Stimulated activated CD8-positive, alpha-beta memory T cell treated with anti-CD3 and anti-CD28 coated beads, Interleukin-15, amount 100 ng/mL, for 4 hours (primary cell): ENCODE data around the gene SACS.
"Not testable (repeated sequence)": the region's sequence is repeated elsewhere in the genome, so short reads cannot be mapped to it uniquely, and the experiment has no call there.

Source experiments
- DNase-seq, 2 donors: peaks; one replicate each; pipeline ENCODE4 v3.0.0-alpha.2; 2020; ENCODE audit warnings: low read depth in 2 of 2

The SACS gene

GRCh38 chr13:23455401-23456185, 22.1 kb upstream of the SACS start:
- no peak for DNase-seq

DNA sequence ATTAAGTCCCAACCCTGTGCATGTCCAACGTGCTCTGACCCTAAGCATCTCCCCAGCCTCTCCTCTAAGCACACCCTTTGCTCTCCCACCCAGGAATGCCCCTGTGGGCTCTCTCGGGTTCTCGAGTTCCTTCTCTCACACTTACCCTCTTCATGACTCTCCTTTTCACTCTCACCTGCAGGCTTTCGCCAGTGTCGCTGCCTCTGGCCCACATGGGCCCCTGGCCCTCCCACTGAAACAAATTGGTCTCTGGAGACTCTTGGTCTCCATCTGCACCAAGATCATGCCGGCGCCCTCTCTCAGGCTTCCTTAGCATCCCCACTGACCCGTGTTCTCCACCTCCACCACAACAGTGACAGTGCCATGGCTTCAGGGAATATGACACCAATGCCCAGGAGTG, 19.6 kb upstream of the SACS start:
- DNase-seq: no peak

DNA sequence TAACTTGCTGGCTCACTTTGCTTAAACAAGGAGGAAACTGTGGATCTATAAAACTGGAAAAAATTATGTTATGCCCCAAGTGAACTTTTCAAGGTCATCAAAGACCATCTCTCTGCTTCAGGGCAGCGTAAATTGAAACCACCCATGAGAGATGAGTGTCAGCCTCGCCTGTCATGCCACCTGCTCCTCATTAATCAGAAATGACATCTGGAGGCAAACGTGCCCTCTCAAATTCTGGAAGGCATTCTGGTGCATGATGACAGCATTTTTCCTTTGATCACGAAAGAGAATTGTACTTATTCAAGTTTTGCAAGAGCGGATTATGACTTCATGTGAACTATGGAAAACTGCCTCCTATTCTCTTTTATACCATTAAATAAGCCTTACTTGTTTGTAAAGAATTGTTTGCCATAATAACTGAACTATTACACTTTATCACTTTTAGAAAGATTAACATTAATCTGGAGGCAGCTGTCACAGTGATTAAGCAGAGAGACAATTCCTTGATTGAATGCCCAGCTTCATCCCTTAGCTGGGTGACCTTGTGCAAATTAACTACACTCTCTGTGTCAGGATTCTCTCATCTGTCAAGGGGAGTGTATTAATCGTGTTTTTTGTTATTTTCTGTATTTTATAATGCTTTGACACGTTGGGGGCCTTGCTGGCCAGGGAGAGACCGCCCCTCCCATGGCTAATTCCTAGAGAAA, 17.0 kb upstream of the SACS start:
- no peak for DNase-seq

DNA sequence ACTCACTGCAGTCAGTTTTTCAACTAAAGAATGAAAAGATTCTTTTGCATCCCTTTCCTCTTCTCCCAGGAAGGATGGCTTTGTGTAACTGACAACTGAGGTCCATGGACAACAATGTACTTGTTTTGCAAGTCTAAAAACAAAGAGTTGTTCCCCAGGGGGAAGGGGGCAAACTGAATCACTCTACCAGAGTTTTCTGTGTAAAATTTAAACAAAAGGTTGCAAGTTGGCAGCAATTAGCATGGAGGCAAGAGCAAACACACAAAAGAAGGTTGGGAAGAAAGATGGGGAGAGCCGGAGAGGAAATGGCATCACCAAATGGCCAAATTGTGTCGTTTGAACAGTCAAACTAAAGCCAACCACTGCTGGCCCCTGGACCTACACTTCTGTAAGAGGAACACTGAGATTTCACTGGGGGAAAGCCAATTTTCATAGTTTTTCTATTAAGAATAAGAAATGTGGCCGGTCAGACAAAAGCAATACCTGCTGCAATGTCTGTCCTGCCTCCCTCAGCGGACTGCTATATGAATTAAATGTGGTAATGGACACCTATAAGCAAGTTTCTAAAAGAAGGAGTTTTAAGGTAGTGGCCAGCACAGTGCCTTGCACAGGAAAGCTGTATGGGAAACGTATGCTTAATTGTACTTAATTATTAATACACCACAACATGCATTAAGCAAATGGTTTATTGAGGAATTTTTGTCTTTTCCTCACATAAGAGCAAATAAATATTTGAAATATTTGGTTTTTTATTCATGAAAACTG, 16.1 kb upstream of the SACS start:
- DNase-seq: no peak

- DNase-seq: no peak
Measured at GRCh38 chr13:23447927-23448326, 14.4 kb upstream of the SACS start.

- DNase-seq: no peak
Measured at GRCh38 chr13:23445794-23446193, 12.3 kb upstream of the SACS start.

DNA sequence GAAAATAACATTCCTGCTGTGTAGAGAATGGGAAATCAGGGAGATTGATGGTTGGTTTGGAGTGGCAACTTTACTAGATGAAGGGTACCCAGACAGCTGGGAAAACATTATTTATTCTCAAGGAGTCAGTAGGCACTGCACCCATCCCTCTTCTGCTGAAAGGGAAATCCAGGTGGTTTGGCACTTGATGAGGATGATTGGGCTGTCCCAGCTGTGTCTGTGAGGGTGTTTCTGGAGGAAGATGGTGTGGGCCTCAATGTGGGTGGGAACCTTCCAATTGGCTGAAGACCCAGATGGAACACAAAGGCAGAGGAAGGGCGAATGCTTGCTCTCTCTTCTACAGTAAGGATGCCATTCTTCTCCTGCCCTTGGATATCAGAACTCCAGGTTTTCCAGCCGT, 10.4 kb upstream of the SACS start:
- DNase-seq: no peak

GRCh38 chr13:23443110-23443509, 9.6 kb upstream of the SACS start:
- no peak for DNase-seq

GRCh38 chr13:23440821-23441618, 7.5 kb upstream of the SACS start:
- DNase-seq: no peak

DNA sequence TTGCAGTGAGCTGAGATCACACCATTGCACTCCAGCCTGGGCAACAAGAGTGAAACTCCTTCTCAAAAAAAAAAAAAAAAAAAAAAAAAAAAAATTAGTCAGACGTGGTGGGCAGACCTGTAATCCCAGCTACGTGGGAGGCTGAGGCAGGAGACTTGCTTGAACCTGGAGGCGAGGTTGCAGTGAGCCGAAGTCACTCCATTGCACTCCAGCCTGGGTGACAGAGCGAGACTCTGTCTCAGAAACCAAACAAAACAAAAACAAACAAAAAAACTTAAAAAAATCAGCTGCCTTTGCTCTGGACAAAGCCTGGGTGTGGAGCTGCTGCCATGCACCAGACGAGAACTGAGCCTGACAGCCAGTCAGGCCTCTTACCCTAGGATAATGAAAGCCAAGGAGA, 6.8 kb upstream of the SACS start:
- DNase-seq: not testable (repeated sequence)

DNA sequence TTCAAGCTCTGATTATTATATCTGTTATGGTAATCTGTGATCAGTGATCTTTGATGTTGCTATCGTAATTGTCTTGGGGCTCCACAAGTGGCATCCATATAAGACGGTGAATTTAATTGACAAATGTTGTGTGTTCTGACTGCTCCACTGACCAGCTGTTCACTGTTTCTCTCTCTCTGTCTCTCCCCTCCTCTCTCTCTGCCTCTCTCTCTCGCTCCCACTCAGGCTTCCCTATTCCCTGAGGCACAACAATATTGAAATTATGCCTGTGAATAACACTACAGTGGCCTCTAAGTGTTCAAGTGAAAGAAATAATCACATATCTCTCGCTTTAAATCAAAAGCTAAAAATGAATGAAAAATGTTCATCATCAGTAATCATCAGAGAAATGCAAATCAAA, 4.4 kb upstream of the SACS start:
- no peak for DNase-seq

DNA sequence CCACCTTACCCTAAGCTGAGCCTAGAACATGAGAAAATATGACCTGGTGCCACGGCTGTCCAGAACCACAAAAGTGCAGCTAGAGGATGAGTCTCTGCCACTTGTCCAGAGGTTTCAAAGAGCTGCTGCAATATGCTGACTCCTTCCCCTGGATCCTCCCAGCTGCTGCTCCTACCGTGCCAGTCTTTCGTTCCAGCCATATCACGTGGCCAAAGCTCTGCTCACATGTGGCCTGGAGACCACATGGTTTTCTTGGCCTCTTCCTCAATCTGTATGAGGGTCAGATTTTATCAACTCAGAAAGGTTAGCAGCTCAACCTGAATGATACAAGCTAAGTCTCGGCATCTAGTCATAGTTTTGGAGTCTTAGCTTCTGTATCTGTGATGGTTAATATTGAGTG, 3.2 kb upstream of the SACS start:
- no peak for DNase-seq

GRCh38 chr13:23434491-23434890, 989 bp upstream of the SACS start:
- DNase-seq: no peak

GRCh38 chr13:23432626-23433025, 876 bp downstream of the SACS start:
- no peak for DNase-seq

DNA sequence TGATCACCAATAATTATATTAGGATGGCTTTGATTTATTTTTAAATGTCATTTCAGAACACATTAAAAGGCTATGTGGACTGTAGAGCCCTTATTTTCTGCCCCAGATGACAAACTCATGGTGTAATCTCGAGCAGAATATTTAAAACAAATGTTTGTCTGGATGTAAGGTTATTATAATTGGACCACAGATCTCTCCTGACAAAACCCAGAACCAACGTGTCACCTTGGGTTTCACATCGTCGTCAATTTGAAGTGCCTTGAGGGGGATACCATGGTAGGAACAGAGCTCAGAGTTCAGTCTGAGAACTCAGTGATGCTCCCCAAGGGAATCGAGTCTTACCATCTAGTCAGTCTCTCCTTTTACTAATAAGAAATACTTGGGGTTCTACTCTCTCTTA, 2.8 kb downstream of the SACS start:
- no peak for DNase-seq

DNA sequence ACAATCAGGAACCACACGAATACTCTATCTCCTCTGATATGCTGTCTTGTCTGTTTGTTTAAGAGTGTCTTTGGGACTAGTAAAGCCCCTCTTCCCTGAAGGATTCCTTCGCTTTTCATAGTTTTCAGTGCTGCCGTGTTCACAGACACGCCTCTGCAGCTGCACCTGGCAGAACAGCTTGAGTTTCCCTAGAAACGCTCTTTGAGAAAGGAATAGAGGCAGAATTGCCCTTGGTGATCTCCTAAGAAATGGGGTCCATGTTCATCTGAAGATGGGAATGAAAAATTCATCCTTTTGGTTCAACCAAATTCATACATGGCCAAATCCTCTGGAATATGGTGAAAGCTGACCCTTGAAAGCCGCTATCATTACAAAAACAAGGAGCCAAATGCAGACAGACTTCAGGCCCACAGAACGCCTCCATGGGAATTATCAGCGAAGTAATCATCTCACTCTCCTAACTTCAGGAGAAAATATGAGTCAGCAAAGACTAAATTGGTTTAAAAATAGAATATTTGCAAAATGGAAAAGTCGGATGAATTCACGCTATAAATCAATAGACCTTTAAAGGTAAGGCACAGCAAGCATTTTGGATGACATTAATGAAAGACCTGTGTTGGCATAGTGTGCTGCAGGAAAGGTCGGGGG, 5.5 kb downstream of the SACS start:
- DNase-seq: no peak

GRCh38 chr13:23427342-23427843, 6.1 kb downstream of the SACS start:
- no peak for DNase-seq

DNA sequence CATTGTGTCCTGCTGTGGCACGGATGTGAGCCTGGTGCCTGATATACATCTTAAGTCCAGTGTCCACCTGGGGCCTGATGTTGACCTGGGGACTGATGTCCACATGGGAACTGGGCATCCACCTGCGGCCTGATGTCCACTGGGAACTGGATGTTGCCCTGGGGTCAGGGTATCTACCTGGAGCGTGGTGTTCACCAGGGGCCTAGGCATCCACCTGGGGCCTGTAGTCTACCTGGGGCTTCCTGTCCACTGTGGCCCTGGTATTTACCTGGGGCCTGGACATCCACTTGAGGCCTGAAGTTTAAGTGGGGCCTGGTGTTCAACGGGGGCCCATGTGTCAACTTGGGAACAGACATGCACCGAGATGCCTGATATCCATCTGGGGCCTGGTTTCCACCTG, 11.9 kb downstream of the SACS start:
- DNase-seq: no peak

- DNase-seq: no peak
Measured at GRCh38 chr13:23418776-23419683, 14.5 kb downstream of the SACS start.

DNA sequence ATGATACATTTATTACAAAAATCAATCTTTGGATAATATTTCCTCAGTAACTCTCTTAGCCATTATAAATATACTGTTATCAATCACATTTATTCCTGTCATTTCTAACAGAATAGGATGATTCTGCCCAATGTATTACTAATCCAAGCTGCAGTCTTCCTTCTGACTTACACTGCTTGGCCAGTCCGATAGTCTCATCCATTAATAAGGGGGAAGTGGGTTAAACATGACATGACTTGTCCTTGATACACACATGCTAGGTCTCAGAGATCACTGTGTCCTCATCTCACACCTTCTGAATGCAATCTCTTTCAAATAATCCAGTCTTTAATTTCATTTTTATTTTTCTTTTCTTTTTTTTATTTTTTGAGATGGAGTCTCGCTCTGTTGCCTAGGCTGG, 18.8 kb downstream of the SACS start:
- DNase-seq: no peak
